Measurements from ENCODE around the gene CDCP2.
"Not testable (repeated sequence)": the region's sequence is repeated elsewhere in the genome, so short reads cannot be mapped to it uniquely, and the experiment has no call there.

CDCP2 gene

GRCh38 chr1:54168206-54168965 is 15.6 kb upstream of the CDCP2 start:
- no peak for DNase-seq (ENCODE audit: low read depth)

- no peak for DNase-seq (ENCODE audit: low read depth)
These were observed 14.8 kb upstream of the CDCP2 start for GRCh38 chr1:54167422-54168139.

GRCh38 chr1:54166357-54166756 is 13.6 kb upstream of the CDCP2 start:
- not testable (repeated sequence) for DNase-seq (ENCODE audit: low read depth)

GRCh38 chr1:54165146-54165545 is 12.3 kb upstream of the CDCP2 start:
- DNase-seq (ENCODE audit: low read depth), result no peak

GRCh38 chr1:54163573-54163972 is 10.8 kb upstream of the CDCP2 start:
- DNase-seq (ENCODE audit: low read depth), result no peak

- DNase-seq (ENCODE audit: low read depth), result no peak
These were observed 10.3 kb upstream of the CDCP2 start for GRCh38 chr1:54163051-54163450.

- no peak for DNase-seq (ENCODE audit: low read depth)
These were observed 8.8 kb upstream of the CDCP2 start for GRCh38 chr1:54161495-54162168.

- DNase-seq (ENCODE audit: low read depth), result no peak
These were observed 7.6 kb upstream of the CDCP2 start for GRCh38 chr1:54160351-54160750.

GRCh38 chr1:54159733-54160316 is 7.0 kb upstream of the CDCP2 start:
- DNase-seq (ENCODE audit: low read depth), result no peak

GRCh38 chr1:54158071-54158470 is 5.3 kb upstream of the CDCP2 start:
- DNase-seq (ENCODE audit: low read depth), result no peak

GRCh38 chr1:54157401-54157800 is 4.6 kb upstream of the CDCP2 start:
- no peak for DNase-seq (ENCODE audit: low read depth)

GRCh38 chr1:54156986-54157385 is 4.2 kb upstream of the CDCP2 start:
- no peak for DNase-seq (ENCODE audit: low read depth)

- no peak for DNase-seq (ENCODE audit: low read depth)
These were observed 3.4 kb upstream of the CDCP2 start for GRCh38 chr1:54156201-54156600.

GRCh38 chr1:54153535-54154439 is 987 bp upstream of the CDCP2 start:
- no peak for DNase-seq (ENCODE audit: low read depth)

GRCh38 chr1:54151013-54151412 is 1.8 kb downstream of the CDCP2 start:
- DNase-seq (ENCODE audit: low read depth), result no peak

- DNase-seq (ENCODE audit: low read depth), result no peak
These were observed 3.1 kb downstream of the CDCP2 start for GRCh38 chr1:54149734-54150133.

- DNase-seq (ENCODE audit: low read depth), result no peak
These were observed 8.4 kb downstream of the CDCP2 start for GRCh38 chr1:54144366-54144765.

- no peak for DNase-seq (ENCODE audit: low read depth)
These were observed 10.5 kb downstream of the CDCP2 start for GRCh38 chr1:54142146-54142900.

- DNase-seq (ENCODE audit: low read depth), result no peak
These were observed 13.1 kb downstream of the CDCP2 start for GRCh38 chr1:54139711-54140110.

GRCh38 chr1:54138994-54139393 is 13.8 kb downstream of the CDCP2 start:
- DNase-seq (ENCODE audit: low read depth), result no peak

GRCh38 chr1:54137534-54138061 is 15.2 kb downstream of the CDCP2 start:
- no peak for DNase-seq (ENCODE audit: low read depth)
